GM12878 (cell line): ENCODE measurements around the gene S100A6. TPM values are rescaled to one million over a fixed set of nuclear protein-coding genes. Genes with fewer than 3 reads are reported as not detected.

Experiments used
- ATAC-seq: fragments of 200-7000 bp; cut with Tn5 transposase; 3 replicates; pipeline ENCODE4 v1.9.1; 2020; ENCODE audit warnings: mild to moderate bottlenecking, moderate library complexity
- BruUV-seq: library from RNA; stranded (reverse); fragments of 400-500 nt; replicated peaks from 2 replicates; lab custom pipeline; 2021; lab: Mats Ljungman, UMichigan
- CTCF ChIA-PET: fragments of 300-600 bp; sonication (Branson Sonifier 250); formaldehyde crosslinking; extraction: SDS; loops from one replicate; lab custom pipeline; 2021; ENCODE audit warnings: inconsistent platforms; lab: Yijun Ruan, JAX
- POLR2A ChIA-PET: fragments of 350-600 bp; formaldehyde crosslinking; extraction: SDS; loops from one replicate; lab custom pipeline; 2021; ENCODE audit warnings: inconsistent platforms; lab: Charles Lee
- RAD21 ChIA-PET: fragments of 300-600 bp; sonication (Branson Sonifier 250); formaldehyde crosslinking; loops from one replicate; lab custom pipeline; 2023; ENCODE audit warnings: antibody characterized with exemption; ENCODE audit not compliant: unreplicated experiment; lab: Charles Lee
- SMC1A ChIA-PET: fragments of 300-600 bp; sonication (Branson Sonifier 250); formaldehyde crosslinking; loops from one replicate; lab custom pipeline; 2023; ENCODE audit not compliant: unreplicated experiment, uncharacterized antibody; lab: Charles Lee
- DNase-seq: peaks from one replicate; pipeline ENCODE4 v3.0.0-alpha.2; 2011; ENCODE audit warnings: low read depth, low spot score
- FAIRE-seq: peaks from 3 replicates; lab custom pipeline; 2011; peaks lifted over from hg19 to GRCh38; lab: Jason Lieb, UNC
- H2AFZ ChIP-seq: 2 replicates; pipeline ENCODE4 v1.6.0; 2011; ENCODE audit warnings: low read depth, low read length, control low read depth; ENCODE audit not compliant: control insufficient read depth
- H3K27ac ChIP-seq: 2 replicates; pipeline ENCODE4 v1.5.1; 2011; ENCODE audit warnings: control low read depth; ENCODE audit not compliant: control insufficient read depth, insufficient read depth
- H3K27me3 ChIP-seq, 2 experiments: replicated peaks in 1 of 2; 2 replicates each; pipeline versions ENCODE4 v1.6.0 to v1.6.1; 2011; ENCODE audit warnings: low read length in 1 of 2; ENCODE audit not compliant: control insufficient read depth in 2 of 2, insufficient read depth in 2 of 2
- H3K36me3 ChIP-seq, 2 experiments: 2 replicates each; pipeline ENCODE4 v1.5.1; 2011; ENCODE audit warnings: low read length in 1 of 2; ENCODE audit not compliant: control insufficient read depth in 2 of 2, insufficient read depth in 2 of 2
- H3K4me1 ChIP-seq: 2 replicates; pipeline ENCODE4 v1.6.1; 2011; ENCODE audit warnings: mild to moderate bottlenecking, low read length, moderate library complexity, mixed read lengths; ENCODE audit not compliant: control insufficient read depth, insufficient read depth
- H3K4me2 ChIP-seq: 2 replicates; pipeline ENCODE4 v1.6.0; 2011; ENCODE audit warnings: control low read depth; ENCODE audit not compliant: control insufficient read depth, insufficient read depth
- H3K4me3 ChIP-seq: fragments of 200-600 bp; sonication (generic); 2 replicates; pipeline ENCODE4 v1.5.1; 2016
- H3K79me2 ChIP-seq: 2 replicates; pipeline ENCODE4 v1.6.0; 2011; ENCODE audit warnings: low read length; ENCODE audit not compliant: control insufficient read depth, insufficient read depth
- H3K9ac ChIP-seq: 2 replicates; pipeline ENCODE4 v1.8.0; 2011; ENCODE audit warnings: low read length, control low read depth, mixed read lengths; ENCODE audit not compliant: control insufficient read depth, insufficient read depth
- H3K9me3 ChIP-seq: replicated peaks from 3 replicates; pipeline ENCODE4 v1.5.1; 2011; ENCODE audit warnings: mild to moderate bottlenecking, low read length; ENCODE audit not compliant: control insufficient read depth, insufficient read depth
- H4K20me1 ChIP-seq: 2 replicates; pipeline ENCODE4 v1.6.0; 2011; ENCODE audit not compliant: control insufficient read depth, insufficient read depth
- NR2C2 ChIP-seq: IDR thresholded peaks from 2 replicates; pipeline ENCODE4 v1.6.1; 2011; ENCODE audit warnings: borderline replicate concordance, low read depth; ENCODE audit not compliant: control insufficient read depth, insufficient read length
- SIX5 ChIP-seq: IDR thresholded peaks from 2 replicates; pipeline ENCODE4 v1.6.1; 2011; ENCODE audit warnings: mild to moderate bottlenecking, low read depth, low read length, moderate library complexity; ENCODE audit not compliant: severe bottlenecking
- ZBTB11 ChIP-seq: fragments of 450-650 bp; formaldehyde crosslinking; IDR thresholded peaks from 2 replicates; pipeline ENCODE4 v1.5.0; 2022; ENCODE audit warnings: mild to moderate bottlenecking, missing genetic modification characterization
- ZZZ3 ChIP-seq: IDR thresholded peaks from 2 replicates; pipeline ENCODE4 v1.6.1; 2011; ENCODE audit warnings: low read depth; ENCODE audit not compliant: control insufficient read depth, insufficient read length
- WGBS: methylation state at CpG from one replicate; pipeline ENCODE4 v1.1.6; 2016; ENCODE audit warnings: low lambda C conversion rate; ENCODE audit not compliant: insufficient replicate concordance, insufficient coverage; ENCODE audit errors: missing lambda C conversion rate; 5-methylcytosine and 5-hydroxymethylcytosine counted together
- in situ Hi-C: fragments of 300-500 bp; cut with MboI; formaldehyde crosslinking; loops from 9 replicates; pipeline ENCODE4 v1.14.3; 2018; ENCODE audit warnings: mixed read lengths
- intact Hi-C: fragments of 100-400 bp; cut with micrococcal nuclease; formaldehyde crosslinking; loops from one replicate; pipeline ENCODE4 v1.14.2; 2022; ENCODE audit not compliant: unreplicated experiment
- polyA plus RNA-seq, 11 experiments: library from polyadenylated mRNA; depleted of rRNA in 4 of 11; unstranded in 6 of 11; stranded (reverse) in 5 of 11; fragments of >200 nt; fragmentation: Nextera tagmentation in 4 of 11; fragmentation: Illumina TruSeq in 1 of 11; extraction: Ambion mirVana in 4 of 11; extraction: Trizol in 1 of 11; gene quantifications; 1 replicate in 1 of 11; 2 replicates in 10 of 11; pipeline versions ENCODE4 v1.2.1 to v1.2.3, GENCODE V29; 2011 to 2016; ENCODE audit warnings: inconsistent platforms in 2 of 11, missing spikeins in 2 of 11, low read depth in 1 of 11
- total RNA-seq, 4 experiments: library from RNA; depleted of rRNA in 3 of 4; stranded (reverse); fragments of >200 nt in 3 of 4; fragmentation: Illumina TruSeq in 1 of 4; extraction: Trizol in 1 of 4; gene quantifications; 2 replicates each; pipeline versions ENCODE4 v1.2.1 to v1.2.3, GENCODE V29; 2013 to 2021

S100A6 gene
- total and polyA plus RNA-seq, 10 of the 15 experiments (the other 5 are each of a cell fraction or from before 2014, with no cell fraction given), result 7.2 to 121 (median 45.7) TPM

- no peak for ATAC-seq
- Histone ChIP-seq H3K4me3 (no peak overlapping the region), H2AFZ (no peak overlapping the region), H4K20me1 (no peaks in the 10 kb centered on the region), H3K36me3 (no peaks in the 10 kb centered on the region), H3K27ac (no peak overlapping the region), H3K79me2 (no peaks in the 10 kb centered on the region), H3K9ac (no peak overlapping the region), H3K27me3 (no peaks in the 10 kb centered on the region), H3K4me2 (no peak overlapping the region), H3K9me3 (no peaks in the 10 kb centered on the region), H3K4me1 (no peaks in the 10 kb centered on the region)
- RAD21 ChIA-PET, result interaction anchor here (4.2 kb wide), 1 partner anchor 20 kb away, joined by 17 read pairs; the partner anchor contains the start of gene S100A6
- FAIRE-seq, result no peak
- no TSS peak for BruUV-seq
- WGBS, result 100% methylated on average over 2 of the region's 2 CpGs
- POLR2A ChIA-PET, result interaction anchor here (1.9 kb wide), 1 partner anchor 12 kb away, joined by 4 read pairs; no protein-coding TSS in a partner anchor
- TF ChIP-seq SIX5 (no peak), ZBTB11 (CRISPR knock-in tag) (no peak), NR2C2 (no peak), ZZZ3 (no peak)
- intact Hi-C loops (no loop called here), in situ Hi-C loops (no loop called here)
- CTCF ChIA-PET, result interaction anchor here (1.0 to 1.6 kb wide), 5 partner anchors 9 to 59 kb away, joined by 3 to 8 read pairs (median 3); partner anchors contain the start of gene S100A4
- SMC1A ChIA-PET, result interaction anchor here (0.9 to 1.8 kb wide), 2 partner anchors 9 to 22 kb away, joined by 3 to 10 read pairs; no protein-coding TSS in a partner anchor
- DNase-seq, result no peak
These were observed 18.2 kb upstream of the S100A6 start for GRCh38 chr1:153553830-153554541.
